AG09319 (cell line): Measurements from ENCODE around the gene WDR90.

Source experiments
- DNase-seq: peaks from one replicate; pipeline ENCODE4 v3.0.0-alpha.2; 2010; ENCODE audit warnings: low read depth; ENCODE audit errors: extremely low read depth
- TF ChIP-seq, protein P1 (sequence below): IDR thresholded peaks from 2 replicates; pipeline ENCODE4 v1.5.1; 2011; ENCODE audit warnings: low read depth, mild to moderate bottlenecking, inconsistent platforms, low read length, moderate library complexity

Gene WDR90

DNA sequence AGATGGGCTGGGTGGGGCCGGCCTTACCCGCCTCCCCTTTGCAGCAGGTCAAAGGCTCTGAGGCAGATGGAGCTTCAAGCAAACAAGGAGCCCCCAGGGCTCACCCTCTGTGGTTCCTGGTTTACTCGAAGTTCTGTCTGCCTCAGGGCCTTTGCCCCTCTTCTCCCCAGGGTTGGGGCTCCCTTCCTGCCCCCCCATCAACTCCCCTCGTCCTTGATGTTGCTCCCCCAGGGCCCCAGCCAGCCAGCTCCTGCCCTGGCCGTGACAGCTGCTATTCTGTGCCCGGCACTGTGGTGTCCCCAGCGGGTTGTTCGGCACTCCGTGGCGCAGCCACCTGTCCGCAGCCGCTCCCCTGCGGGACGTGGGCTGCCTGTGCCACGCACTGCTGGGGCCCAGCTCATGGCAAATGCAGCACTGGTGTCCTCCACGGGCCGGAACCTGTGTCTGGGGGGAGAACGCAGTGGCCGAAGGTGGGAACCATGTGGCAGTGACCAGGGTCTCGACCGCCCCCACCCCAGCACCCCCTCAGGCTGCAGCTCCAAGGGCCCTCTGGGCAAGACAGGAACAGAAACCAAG, 61.4 kb downstream of the WDR90 start:
- TF ChIP-seq, protein P1, sequence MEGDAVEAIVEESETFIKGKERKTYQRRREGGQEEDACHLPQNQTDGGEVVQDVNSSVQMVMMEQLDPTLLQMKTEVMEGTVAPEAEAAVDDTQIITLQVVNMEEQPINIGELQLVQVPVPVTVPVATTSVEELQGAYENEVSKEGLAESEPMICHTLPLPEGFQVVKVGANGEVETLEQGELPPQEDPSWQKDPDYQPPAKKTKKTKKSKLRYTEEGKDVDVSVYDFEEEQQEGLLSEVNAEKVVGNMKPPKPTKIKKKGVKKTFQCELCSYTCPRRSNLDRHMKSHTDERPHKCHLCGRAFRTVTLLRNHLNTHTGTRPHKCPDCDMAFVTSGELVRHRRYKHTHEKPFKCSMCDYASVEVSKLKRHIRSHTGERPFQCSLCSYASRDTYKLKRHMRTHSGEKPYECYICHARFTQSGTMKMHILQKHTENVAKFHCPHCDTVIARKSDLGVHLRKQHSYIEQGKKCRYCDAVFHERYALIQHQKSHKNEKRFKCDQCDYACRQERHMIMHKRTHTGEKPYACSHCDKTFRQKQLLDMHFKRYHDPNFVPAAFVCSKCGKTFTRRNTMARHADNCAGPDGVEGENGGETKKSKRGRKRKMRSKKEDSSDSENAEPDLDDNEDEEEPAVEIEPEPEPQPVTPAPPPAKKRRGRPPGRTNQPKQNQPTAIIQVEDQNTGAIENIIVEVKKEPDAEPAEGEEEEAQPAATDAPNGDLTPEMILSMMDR = no peak
- no peak for DNase-seq

GRCh38 chr16:711084-711483, 61.9 kb downstream of the WDR90 start:
- no peak for DNase-seq
- TF ChIP-seq, protein P1 = no peak

GRCh38 chr16:711548-712320, 62.6 kb downstream of the WDR90 start:
- TF ChIP-seq, protein P1 = peak; percentile 88
- no peak for DNase-seq

GRCh38 chr16:712740-713250, 63.6 kb downstream of the WDR90 start:
- peak; percentile 45 for DNase-seq
- TF ChIP-seq, protein P1 = peak; percentile 32

GRCh38 chr16:714079-714478, 64.9 kb downstream of the WDR90 start:
- TF ChIP-seq, protein P1 = no peak
- DNase-seq = no peak

- DNase-seq = peak; percentile 52
- TF ChIP-seq, protein P1 = no peak
These were observed 65.7 kb downstream of the WDR90 start, which contains the start of gene METRN for GRCh38 chr16:714558-715476. Gene METRN, plus strand, starts transcription at chr16:715118. Its CDS starts 172 bp downstream, at chr16:715290.
